Jurkat, Clone E6-1 (cell line): Measurements from ENCODE around the gene NEK1.
"Not testable (repeated sequence)": the region's sequence is repeated elsewhere in the genome, so short reads cannot be mapped to it uniquely, and the experiment has no call there.

Experiments used
- DNase-seq: peaks from one replicate; pipeline ENCODE4 v3.0.0-alpha.2; 2011; ENCODE audit warnings: low read depth, low spot score
- H3K4me3 ChIP-seq: 2 replicates; pipeline ENCODE4 v1.5.1; 2011; ENCODE audit warnings: mild to moderate bottlenecking, low read length, control low read depth, moderate library complexity

NEK1 gene

GRCh38 chr4:169628579-169628978 is 16.2 kb upstream of the NEK1 start:
- no peak for DNase-seq
- H3K4me3 ChIP-seq, result no peak overlapping the region

GRCh38 chr4:169627307-169627706 is 14.9 kb upstream of the NEK1 start:
- DNase-seq, result no peak
- no peak overlapping the region for H3K4me3 ChIP-seq

- DNase-seq, result peak; percentile 44
- no peak overlapping the region for H3K4me3 ChIP-seq
Observed at GRCh38 chr4:169626331-169627282, 14.2 kb upstream of the NEK1 start.

- no peak for DNase-seq
- no peak overlapping the region for H3K4me3 ChIP-seq
Observed at GRCh38 chr4:169625886-169626285, 13.5 kb upstream of the NEK1 start.

GRCh38 chr4:169624012-169624411 is 11.6 kb upstream of the NEK1 start:
- not testable (repeated sequence) for H3K4me3 ChIP-seq, DNase-seq

- DNase-seq, result no peak
- H3K4me3 ChIP-seq, result no peak overlapping the region
Observed at GRCh38 chr4:169622566-169622965, 10.2 kb upstream of the NEK1 start.

- H3K4me3 ChIP-seq, result peak overlapping the region; percentile 77
- DNase-seq, result peak; percentile 71
Observed at GRCh38 chr4:169621731-169622492, 9.5 kb upstream of the NEK1 start.

- no peak for DNase-seq
- peak overlapping the region; percentile 77 for H3K4me3 ChIP-seq
Observed at GRCh38 chr4:169620880-169621248, 8.5 kb upstream of the NEK1 start.

GRCh38 chr4:169619958-169620879 is 7.8 kb upstream of the NEK1 start, which contains the start of gene CLCN3:
CLCN3 (plus strand) TSS chr4:169620578; CDS start chr4:169635929, 15,351 bp downstream.
- H3K4me3 ChIP-seq, result peak within 1 kb of the TSS; percentile 77
- DNase-seq, result peak; percentile 84

GRCh38 chr4:169619518-169619957 is 7.2 kb upstream of the NEK1 start:
- peak overlapping the region; percentile 77 for H3K4me3 ChIP-seq
- DNase-seq, result peak; percentile 65

GRCh38 chr4:169618986-169619385 is 6.6 kb upstream of the NEK1 start:
- peak overlapping the region; percentile 77 for H3K4me3 ChIP-seq
- no peak for DNase-seq

- H3K4me3 ChIP-seq, result no peak overlapping the region
- peak; percentile 59 for DNase-seq
Observed at GRCh38 chr4:169618286-169618685, 5.9 kb upstream of the NEK1 start.

- H3K4me3 ChIP-seq, result no peak overlapping the region
- DNase-seq, result no peak
Observed at GRCh38 chr4:169617306-169617705, 4.9 kb upstream of the NEK1 start.

GRCh38 chr4:169616846-169617245 is 4.5 kb upstream of the NEK1 start:
- DNase-seq, result no peak
- H3K4me3 ChIP-seq, result no peak overlapping the region

GRCh38 chr4:169615467-169616106 is 3.2 kb upstream of the NEK1 start:
- no peak for DNase-seq
- no peak overlapping the region for H3K4me3 ChIP-seq

- peak; percentile 90 for DNase-seq
- peak overlapping the region; percentile 87 for H3K4me3 ChIP-seq
Observed at GRCh38 chr4:169612871-169613859, 782 bp upstream of the NEK1 start.

GRCh38 chr4:169611157-169611556 is 1.2 kb downstream of the NEK1 start:
- DNase-seq, result no peak
- peak overlapping the region; percentile 87 for H3K4me3 ChIP-seq
